GM23248 (cell line): ENCODE measurements around the gene DBF4. TPM values are rescaled to one million over a fixed set of nuclear protein-coding genes. Genes with fewer than 3 reads are reported as not detected.
A peak's percentile ranks its signal among the peaks of the same experiment; 100 is the strongest.

Experiments
- DNase-seq: peaks from one replicate; pipeline ENCODE4 v3.0.0-alpha.2; 2015
- H2AFZ ChIP-seq: fragments of 200-600 bp; sonication (generic); 2 replicates; pipeline ENCODE4 v1.6.1; 2016; ENCODE audit warnings: antibody characterized with exemption
- H3F3A ChIP-seq: fragments of 200-600 bp; sonication (generic); 2 replicates; pipeline ENCODE4 v1.6.1; 2016; ENCODE audit warnings: mild to moderate bottlenecking, antibody characterized with exemption, mixed run types; ENCODE audit not compliant: insufficient read depth
- H3K27ac ChIP-seq: fragments of 200-600 bp; sonication (generic); 2 replicates; pipeline ENCODE4 v1.5.1; 2016; ENCODE audit warnings: mild to moderate bottlenecking
- H3K27me3 ChIP-seq: fragments of 200-600 bp; sonication (generic); replicated peaks from 2 replicates; pipeline ENCODE4 v1.6.1; 2016; ENCODE audit warnings: mild to moderate bottlenecking; ENCODE audit not compliant: insufficient read depth
- H3K36me3 ChIP-seq: fragments of 200-600 bp; sonication (generic); 2 replicates; pipeline ENCODE4 v1.6.1; 2016; ENCODE audit warnings: low read depth, mild to moderate bottlenecking
- H3K4me1 ChIP-seq: fragments of 200-600 bp; sonication (generic); 2 replicates; pipeline ENCODE4 v1.6.1; 2016; ENCODE audit warnings: mild to moderate bottlenecking; ENCODE audit not compliant: insufficient read depth
- H3K4me2 ChIP-seq: fragments of 200-600 bp; sonication (generic); one replicate; pipeline ENCODE4 v1.6.1; 2016; ENCODE audit warnings: mild to moderate bottlenecking; ENCODE audit not compliant: unreplicated experiment
- H3K4me3 ChIP-seq: fragments of 200-600 bp; sonication (generic); 2 replicates; pipeline ENCODE4 v1.5.1; 2016; ENCODE audit warnings: mild to moderate bottlenecking
- H3K79me2 ChIP-seq: fragments of 200-600 bp; sonication (generic); 2 replicates; pipeline ENCODE4 v1.6.1; 2016; ENCODE audit warnings: mild to moderate bottlenecking; ENCODE audit not compliant: insufficient read depth
- H3K9ac ChIP-seq: fragments of 200-600 bp; sonication (generic); 2 replicates; pipeline ENCODE4 v1.6.1; 2016; ENCODE audit warnings: mild to moderate bottlenecking
- H3K9me2 ChIP-seq: fragments of 200-600 bp; sonication (generic); 2 replicates; pipeline ENCODE4 v1.6.1; 2016; ENCODE audit warnings: mixed run types, mild to moderate bottlenecking, moderate library complexity; ENCODE audit not compliant: insufficient read depth
- H3K9me3 ChIP-seq: fragments of 200-600 bp; sonication (generic); one replicate; pipeline ENCODE4 v1.6.1; 2017; ENCODE audit warnings: low read depth
- H4K20me1 ChIP-seq: fragments of 200-600 bp; sonication (generic); 2 replicates; pipeline ENCODE4 v1.6.0; 2016; ENCODE audit not compliant: insufficient read depth
- EZH2 ChIP-seq: fragments of 200-600 bp; sonication (generic); IDR thresholded peaks from 2 replicates; pipeline ENCODE4 v1.6.1; 2018; ENCODE audit warnings: antibody characterized with exemption, mild to moderate bottlenecking; ENCODE audit not compliant: insufficient read depth, poor library complexity, severe bottlenecking
- EZH2phosphoT487 ChIP-seq: fragments of 200-600 bp; sonication (generic); IDR thresholded peaks from 2 replicates; pipeline ENCODE4 v1.6.1; 2018; ENCODE audit warnings: antibody characterized with exemption, moderate library complexity, mild to moderate bottlenecking, low read depth; ENCODE audit not compliant: insufficient read depth
- WGBS, 2 experiments: methylation state at CpG; one replicate each; pipeline ENCODE4 v1.1.6; 2015 to 2017; ENCODE audit warnings: low lambda C conversion rate in 2 of 2, low coverage in 1 of 2; ENCODE audit errors: missing lambda C conversion rate in 2 of 2; 5-methylcytosine and 5-hydroxymethylcytosine counted together
- in situ Hi-C: fragments of 300-500 bp; cut with MboI; formaldehyde crosslinking; loops from 2 replicates; pipeline ENCODE4 v1.15.0; 2020
- polyA plus RNA-seq: library from polyadenylated mRNA; unstranded; fragments of >200 nt; fragmentation: Nextera tagmentation; extraction: Ambion mirVana; gene quantifications from 2 replicates; pipeline ENCODE4 v1.2.1, GENCODE V29; 2016
- total RNA-seq: library from RNA; depleted of rRNA; stranded (reverse); fragments of >200 nt; shearing (Covaris generic); gene quantifications from 2 replicates; pipeline ENCODE4 v1.2.3, GENCODE V29; 2014

DBF4 gene
- total and polyA plus RNA-seq, 2 experiments from 2014 or later, result 14.7 to 26.2 TPM

GRCh38 chr7:87874066-87874465 is 2.2 kb upstream of the DBF4 start:
- WGBS, 2 experiments, result 62 to 75% methylated on average over 4 of the region's 4 CpGs

DNA sequence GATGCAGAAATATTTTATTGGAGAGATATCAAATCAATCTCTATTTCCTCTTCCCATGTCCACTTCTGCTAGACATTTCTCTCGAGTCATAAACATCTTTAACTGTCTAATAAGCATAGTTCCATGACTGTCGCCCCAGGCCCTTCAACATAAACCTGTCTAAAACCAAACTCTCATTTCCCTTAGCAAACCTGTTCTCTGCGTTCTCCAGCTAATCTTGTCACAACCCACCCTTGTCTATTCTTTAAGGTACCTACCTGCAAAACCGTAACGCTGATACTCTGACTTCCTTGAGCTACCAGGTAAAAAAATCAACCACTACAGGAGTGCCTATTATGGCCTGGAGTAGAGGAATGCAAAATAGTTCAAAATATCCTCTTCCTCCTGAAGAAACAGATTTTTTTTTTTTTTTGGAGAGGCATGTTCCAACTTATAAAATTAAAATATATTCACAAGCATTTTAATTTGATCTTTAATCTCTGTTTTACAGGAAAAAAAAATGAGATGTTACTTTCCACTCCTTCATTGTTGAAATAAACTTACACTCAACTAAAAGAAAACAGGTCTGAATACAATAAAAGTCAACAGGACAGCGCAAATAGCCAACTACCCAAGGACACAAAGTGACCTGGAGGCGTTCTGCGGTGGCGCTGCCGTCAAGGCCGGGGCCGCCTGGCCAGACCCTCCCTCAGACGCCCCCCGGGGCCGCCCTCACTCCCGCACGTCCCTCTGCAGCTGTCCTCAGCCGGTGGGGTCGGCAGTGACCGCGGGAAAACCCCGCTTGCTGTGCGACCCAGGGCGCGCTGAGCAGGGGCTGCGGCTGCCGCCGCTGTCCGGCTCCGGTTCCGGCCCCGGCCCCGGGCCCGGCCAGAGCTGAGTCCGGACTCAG is 898 bp upstream of the DBF4 start:
- Histone ChIP-seq H3K27ac (peak overlapping the region; percentile 92), H4K20me1 (no peaks in the 10 kb centered on the region), H3K36me3 (0 out of 2 replicates have a peak, but pooled peaks cover under 1% of the 10 kb centered on the region), H3F3A (peaks cover 16% of the 10 kb centered on the region), H3K4me1 (peaks cover 19% of the 10 kb centered on the region), H3K79me2 (peaks cover 88% of the 10 kb centered on the region), H3K27me3 (no peaks in the 10 kb centered on the region), H3K9me3 (no peaks in the 10 kb centered on the region), H3K9ac (peak overlapping the region; percentile 94), H2AFZ (peak overlapping the region; percentile 98), H3K4me3 (peak overlapping the region; percentile 96), H3K4me2 (peak overlapping the region; percentile 91), H3K9me2 (no peaks in the 10 kb centered on the region)
- no peak for TF ChIP-seq EZH2phosphoT487
- peak; percentile 32 for DNase-seq
- WGBS, 2 experiments, result 4% methylated on average over 33 to 35 of the region's 35 CpGs
- in situ Hi-C loops, result no loop called here

More at GRCh38 chr7:87874066-87874465, 2.2 kb upstream of the DBF4 start:
- Histone ChIP-seq H3K27me3 (no peaks in the 10 kb centered on the region), H3K27ac (no peak overlapping the region), H3K9me2 (no peaks in the 10 kb centered on the region), H2AFZ (peak overlapping the region; percentile 98; the same call in 1 of the 2 replicates), H3K4me3 (peak overlapping the region; percentile 96), H3K79me2 (peaks cover 88% of the 10 kb centered on the region), H3K9me3 (no peaks in the 10 kb centered on the region), H3K36me3 (no peaks in the 10 kb centered on the region), H3K9ac (no peak overlapping the region), H3K4me1 (peaks cover 19% of the 10 kb centered on the region), H3F3A (peaks cover 16% of the 10 kb centered on the region), H4K20me1 (no peaks in the 10 kb centered on the region), H3K4me2 (peak overlapping the region; percentile 91)
- in situ Hi-C loops, result no loop called here
- no peak for DNase-seq
- TF ChIP-seq EZH2phosphoT487 (no peak), EZH2 (no peak)

DNA sequence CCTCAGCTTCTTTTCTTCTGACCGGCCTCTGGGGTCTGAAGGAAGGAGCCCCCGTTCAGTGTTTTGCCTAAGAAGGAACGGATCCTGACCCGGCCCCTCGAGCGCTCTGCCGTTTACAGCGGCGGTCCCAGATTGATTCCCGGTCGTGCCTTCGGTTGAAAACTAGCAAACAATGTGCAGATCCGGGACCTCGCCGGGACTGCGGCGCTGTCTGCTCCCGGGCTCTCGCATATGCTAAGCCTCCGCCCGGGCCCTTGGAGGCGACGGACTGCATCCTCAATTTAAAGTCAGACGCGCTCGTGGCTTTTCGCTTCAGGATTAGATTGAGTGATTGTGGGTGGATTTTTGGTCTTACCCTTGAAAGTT is 559 bp downstream of the DBF4 start:
- in situ Hi-C loops, result no loop called here
- Histone ChIP-seq H3K27me3 (no peaks in the 10 kb centered on the region), H2AFZ (peak overlapping the region; percentile 98), H3F3A (peaks cover 16% of the 10 kb centered on the region), H3K9ac (peak overlapping the region; percentile 94), H3K9me2 (no peaks in the 10 kb centered on the region), H3K4me3 (peak overlapping the region; percentile 96), H4K20me1 (no peaks in the 10 kb centered on the region), H3K4me2 (peak overlapping the region; percentile 100), H3K9me3 (no peaks in the 10 kb centered on the region), H3K79me2 (peaks cover 88% of the 10 kb centered on the region), H3K4me1 (peaks cover 19% of the 10 kb centered on the region), H3K27ac (peak overlapping the region; percentile 92), H3K36me3 (0 out of 2 replicates have a peak, but pooled peaks cover 3% of the 10 kb centered on the region)
- peak; percentile 88 for DNase-seq
- 1% methylated on average over 27 of the region's 27 CpGs for WGBS, 2 experiments
- TF ChIP-seq EZH2phosphoT487 (no peak), EZH2 (no peak)

- peak overlapping the region; percentile 94 for H3K9ac ChIP-seq
- H3K36me3 ChIP-seq, result 0 out of 2 replicates have a peak, but pooled peaks cover 3% of the 10 kb centered on the region
- TF ChIP-seq EZH2 (no peak), EZH2phosphoT487 (no peak)
- no peaks in the 10 kb centered on the region for H3K27me3 ChIP-seq
- peak overlapping the region; percentile 100 for H3K4me2 ChIP-seq
- peak overlapping the region; percentile 92 for H3K27ac ChIP-seq
- H3K4me3 ChIP-seq, result peak overlapping the region; percentile 96
- H3K79me2 ChIP-seq, result peaks cover 88% of the 10 kb centered on the region
- H3F3A ChIP-seq, result peaks cover 16% of the 10 kb centered on the region
- DNase-seq, result peak; percentile 26
- H4K20me1 ChIP-seq, result no peaks in the 10 kb centered on the region
- H2AFZ ChIP-seq, result peak overlapping the region; percentile 98
- in situ Hi-C loops, result no loop called here
- H3K4me1 ChIP-seq, result peaks cover 19% of the 10 kb centered on the region
- H3K9me3 ChIP-seq, result no peaks in the 10 kb centered on the region
- no peaks in the 10 kb centered on the region for H3K9me2 ChIP-seq
- 2 to 4% methylated on average over 10 of the region's 10 CpGs for whole genome bisulfite sequencing, 2 experiments
These were observed 1.2 kb downstream of the DBF4 start for GRCh38 chr7:87877366-87878040.
